HEK293 (cell line): ENCODE measurements around the gene MALRD1.

Source experiments
- CTCF ChIP-seq: fragments of 450-650 bp; formaldehyde crosslinking; IDR thresholded peaks from 2 replicates; pipeline ENCODE4 v1.5.1; 2016; ENCODE audit warnings: missing biosample characterization, missing genetic modification characterization
- KLF16 ChIP-seq: fragments of 450-650 bp; formaldehyde crosslinking; IDR thresholded peaks from 2 replicates; pipeline ENCODE4 v1.5.1; 2017; ENCODE audit warnings: missing biosample characterization, missing genetic modification characterization
- SP7 ChIP-seq: fragments of 450-650 bp; formaldehyde crosslinking; IDR thresholded peaks from 2 replicates; pipeline ENCODE4 v1.5.1; 2016; ENCODE audit warnings: missing biosample characterization, missing genetic modification characterization
- TCF7L2 ChIP-seq: IDR thresholded peaks from 2 replicates; pipeline ENCODE4 v1.6.1; 2011; ENCODE audit warnings: low read depth, mild to moderate bottlenecking, inconsistent platforms, low read length, moderate library complexity, borderline replicate concordance

GRCh38 chr10:19421674-19422073 lies 373.1 kb downstream of the MALRD1 start:
- TF ChIP-seq SP7 (tag by site-specific recombination), result no peak
- TF ChIP-seq KLF16, result no peak
- no peak for TF ChIP-seq TCF7L2
- no peak for TF ChIP-seq CTCF
